ENCODE data around the gene TGFB1I1.

DNA sequence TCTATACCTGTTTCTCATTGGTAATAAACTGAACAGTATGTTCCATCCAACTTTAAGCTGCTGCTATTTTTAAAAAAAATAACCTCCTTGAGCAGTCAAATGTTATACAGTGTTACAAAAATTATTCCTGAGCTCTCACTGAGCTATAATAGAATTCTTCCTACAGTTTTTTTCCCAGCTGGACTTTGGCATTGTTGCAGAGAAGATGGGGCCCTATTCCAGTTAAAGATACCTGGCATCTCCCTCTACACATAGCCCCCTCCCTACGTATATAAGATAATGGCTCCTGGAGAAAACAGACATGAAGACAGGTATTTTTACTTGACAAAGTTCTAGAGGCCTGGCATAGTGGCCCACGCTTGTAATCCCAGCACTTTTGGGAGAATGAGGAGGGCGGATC lies 42.2 kb upstream of the TGFB1I1 start:
- TF ChIP-seq POLR2A (IDR thresholded peaks at IDR 0.05; ENCODE audit: low read depth, low read length) (no peak), TAF1 (IDR thresholded peaks at IDR 0.05; ENCODE audit: borderline replicate concordance, low read depth, low read length) (no peak), POLR2AphosphoS5 (IDR thresholded peaks at IDR 0.05; ENCODE audit: low read depth, low read length) (no peak)
